Measurements from ENCODE around the gene BCCIP.

DNA sequence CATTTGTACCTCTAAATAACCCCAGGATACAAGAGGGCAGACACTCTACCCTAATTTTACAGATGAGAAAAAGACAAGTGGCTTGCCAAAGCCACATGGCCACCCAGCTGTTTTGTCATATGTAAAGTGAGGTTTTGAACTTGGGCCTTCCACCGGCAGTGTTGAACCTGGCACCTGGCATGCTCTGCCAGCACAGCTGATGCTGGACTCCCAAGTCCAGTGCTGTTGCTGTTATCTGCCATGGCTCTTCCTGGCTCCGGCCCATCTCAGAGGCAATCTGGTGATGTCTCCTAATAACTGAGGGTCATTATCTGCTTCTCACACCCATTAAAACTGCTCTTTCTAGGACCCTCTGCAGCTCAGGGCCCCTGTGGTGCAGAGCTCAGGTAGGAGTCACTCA is 25.0 kb downstream of the BCCIP start:
- TF ChIP-seq EZH2 (IDR thresholded peaks at IDR 0.05; ENCODE audit: insufficient read depth, poor library complexity, severe bottlenecking), result no peak
- no peak for TF ChIP-seq EZH2phosphoT487 (IDR thresholded peaks at IDR 0.05; ENCODE audit: insufficient read depth, low read depth)
